Liver (tissue), 9 donors: ENCODE data around the gene PTH2. TPM values are rescaled to one million over a fixed set of nuclear protein-coding genes. Genes with fewer than 3 reads are reported as not detected.

Source experiments
- DNase-seq: peaks from one replicate; pipeline ENCODE4 v3.0.0-alpha.2; 2017; ENCODE audit warnings: low spot score
- H3K27ac ChIP-seq, 2 donors: one replicate each; pipeline ENCODE4 v1.7.0; 2013; ENCODE audit warnings: inconsistent platforms in 2 of 2, low read length in 2 of 2, control low read depth in 1 of 2, low read depth in 1 of 2, mild to moderate bottlenecking in 1 of 2
- H3K27me3 ChIP-seq, 4 donors: one replicate each; pipeline versions ENCODE4 v1.6.1 to v1.7.0; 2013; ENCODE audit warnings: low read length in 3 of 4, inconsistent platforms in 1 of 4, mild to moderate bottlenecking in 1 of 4, moderate library complexity in 1 of 4; ENCODE audit not compliant: control insufficient read depth in 4 of 4, insufficient read depth in 4 of 4
- H3K36me3 ChIP-seq, 4 donors: one replicate each; pipeline versions ENCODE4 v1.6.1 to v1.7.0; 2013; ENCODE audit warnings: low read length in 3 of 4, mild to moderate bottlenecking in 3 of 4, low read depth in 1 of 4, moderate library complexity in 1 of 4; ENCODE audit not compliant: control insufficient read depth in 4 of 4, insufficient read depth in 3 of 4
- H3K4me1 ChIP-seq, 4 donors: one replicate each; pipeline versions ENCODE4 v1.6.1 to v1.7.0; 2013; ENCODE audit warnings: low read length in 3 of 4, mild to moderate bottlenecking in 3 of 4, moderate library complexity in 1 of 4; ENCODE audit not compliant: control insufficient read depth in 4 of 4, insufficient read depth in 4 of 4
- H3K4me3 ChIP-seq, 3 donors: one replicate each; pipeline versions ENCODE4 v1.6.1 to v1.7.0; 2013; ENCODE audit warnings: low read length in 3 of 3, control low read depth in 1 of 3, low read depth in 1 of 3, mild to moderate bottlenecking in 1 of 3
- H3K9ac ChIP-seq, 2 donors: one replicate each; pipeline ENCODE4 v1.7.0; 2013; ENCODE audit warnings: low read length in 2 of 2, mild to moderate bottlenecking in 2 of 2, moderate library complexity in 2 of 2, control low read depth in 1 of 2, low read depth in 1 of 2
- H3K9me3 ChIP-seq, 4 donors: one replicate each; pipeline versions ENCODE4 v1.6.1 to v1.7.0; 2013; ENCODE audit warnings: low read length in 3 of 4; ENCODE audit not compliant: control insufficient read depth in 4 of 4
- CTCF ChIP-seq: fragments of 150-350 bp; IDR thresholded peaks from 2 replicates; pipeline ENCODE4 v1.5.1; 2017; ENCODE audit warnings: improper control_type of control experiment, low read depth, low read length; ENCODE audit not compliant: missing input control
- EGR1 ChIP-seq, 2 donors: IDR thresholded peaks; 2 replicates each; pipeline ENCODE4 v1.6.1; 2016 to 2018; ENCODE audit warnings: antibody characterized with exemption in 2 of 2, low read depth in 2 of 2
- FOXA1 ChIP-seq: IDR thresholded peaks from 2 replicates; pipeline ENCODE4 v1.6.1; 2016; ENCODE audit warnings: antibody characterized with exemption
- GABPA ChIP-seq, 2 donors: IDR thresholded peaks in 1 of 2; conservative IDR thresholded peaks in 1 of 2; 2 replicates each; pipeline ENCODE4 v1.6.1; 2016; ENCODE audit warnings: antibody characterized with exemption in 2 of 2, mild to moderate bottlenecking in 1 of 2, moderate library complexity in 1 of 2
- HNF4A ChIP-seq, 2 donors: conservative IDR thresholded peaks; 2 replicates each; pipeline ENCODE4 v1.6.1; 2016; ENCODE audit warnings: antibody characterized with exemption in 2 of 2, mild to moderate bottlenecking in 2 of 2
- HNF4G ChIP-seq: IDR thresholded peaks from 2 replicates; pipeline ENCODE4 v1.6.1; 2016; ENCODE audit warnings: antibody characterized with exemption
- JUND ChIP-seq, 2 donors: IDR thresholded peaks; 2 replicates each; pipeline ENCODE4 v1.6.1; 2016; ENCODE audit warnings: antibody characterized with exemption in 2 of 2
- MAX ChIP-seq: IDR thresholded peaks from 2 replicates; pipeline ENCODE4 v1.6.1; 2016; ENCODE audit warnings: antibody characterized with exemption
- NR2F2 ChIP-seq: IDR thresholded peaks from 2 replicates; pipeline ENCODE4 v1.6.1; 2016; ENCODE audit warnings: antibody characterized with exemption
- RAD21 ChIP-seq, 2 donors: IDR thresholded peaks; 2 replicates each; pipeline ENCODE4 v1.6.1; 2016; ENCODE audit warnings: antibody characterized with exemption in 2 of 2, mild to moderate bottlenecking in 2 of 2
- RXRA ChIP-seq, 2 donors: IDR thresholded peaks; 2 replicates each; pipeline ENCODE4 v1.6.1; 2017 to 2018; ENCODE audit warnings: antibody characterized with exemption in 2 of 2, mild to moderate bottlenecking in 1 of 2
- SP1 ChIP-seq: IDR thresholded peaks from 2 replicates; pipeline ENCODE4 v1.6.1; 2018; ENCODE audit warnings: antibody characterized with exemption, mild to moderate bottlenecking
- TAF1 ChIP-seq: conservative IDR thresholded peaks from 2 replicates; pipeline ENCODE4 v1.6.1; 2016; ENCODE audit warnings: antibody characterized with exemption, mild to moderate bottlenecking
- YY1 ChIP-seq: IDR thresholded peaks from 2 replicates; pipeline ENCODE4 v1.6.1; 2016; ENCODE audit warnings: antibody characterized with exemption, mild to moderate bottlenecking
- ZBTB33 ChIP-seq: IDR thresholded peaks from 2 replicates; pipeline ENCODE4 v1.6.1; 2016; ENCODE audit warnings: antibody characterized with exemption
- WGBS: extraction: QIAGEN DNeasy Blood & Tissue Kit; methylation state at CpG from one replicate; pipeline ENCODE4 v1.1.7; 2013; 5-methylcytosine and 5-hydroxymethylcytosine counted together
- polyA plus RNA-seq, 2 donors: library from polyadenylated mRNA; stranded (reverse) in 1 of 2; unstranded in 1 of 2; fragments of 200-250 nt in 1 of 2; fragments of >200 nt in 1 of 2; fragmentation: Nextera tagmentation in 1 of 2; extraction: Ambion mirVana in 1 of 2; gene quantifications; one replicate each; pipeline versions ENCODE4 v1.2.1 to v1.2.3, GENCODE V29; 2013 to 2015
- total RNA-seq, 2 donors: library from RNA; depleted of rRNA; stranded (reverse); fragments of >200 nt; gene quantifications; one replicate each; pipeline ENCODE4 v1.2.3, GENCODE V29; 2014
- TF ChIP-seq, protein P1 (sequence below): IDR thresholded peaks from 2 replicates; pipeline ENCODE4 v1.6.1; 2016; ENCODE audit warnings: antibody characterized with exemption, mild to moderate bottlenecking
- donor health status: healthy.
- donor health status: healthy.
- donor health status: healthy.
- donor health status: healthy.
- donor health status: healthy.

Gene PTH2
- total and polyA plus RNA-seq, 4 donors, result not detected

- no peaks in the 10 kb centered on the region for H3K9me3 ChIP-seq
- no peak overlapping the region for H3K27ac ChIP-seq
- DNase-seq, result no peak
- no peak overlapping the region for H3K4me3 ChIP-seq
- peaks cover 0 to 17% (median 3%) of the 10 kb centered on the region in 4 donors for H3K36me3 ChIP-seq
- H3K9ac ChIP-seq, result no peak overlapping the region
- no peaks in the 10 kb centered on the region for H3K4me1 ChIP-seq
- 98% methylated on average over 3 of the region's 3 CpGs for WGBS
- TF ChIP-seq RAD21 (IDR thresholded peaks at IDR 0.05), result no peak
- no peak for TF ChIP-seq CTCF
- no peak for TF ChIP-seq HNF4A (conservative IDR thresholded peaks at IDR 0.05)
- no peak for TF ChIP-seq RXRA (IDR thresholded peaks at IDR 0.05)
- no peak for TF ChIP-seq GABPA (IDR thresholded peaks at IDR 0.05 in 1 of 2, conservative IDR thresholded peaks at IDR 0.05 in 1 of 2)
- no peak for TF ChIP-seq JUND (IDR thresholded peaks at IDR 0.05)
- no peak for TF ChIP-seq FOXA1
- TF ChIP-seq EGR1 (IDR thresholded peaks at IDR 0.05; ENCODE audit: low read depth in 2 of 2), result no peak
- no peak for TF ChIP-seq MAX
- no peaks in the 10 kb centered on the region for H3K27me3 ChIP-seq
These were observed 42.1 kb upstream of the PTH2 start for GRCh38 chr19:49465371-49465770.

GRCh38 chr19:49463960-49464740, 40.9 kb upstream of the PTH2 start:
- H3K36me3 ChIP-seq, result peaks cover under 1 to 17% (median 4%) of the 10 kb centered on the region in 4 donors
- H3K27me3 ChIP-seq, result no peaks in the 10 kb centered on the region
- no peak for TF ChIP-seq MAX
- no peak for TF ChIP-seq FOXA1
- no peak for TF ChIP-seq RXRA (IDR thresholded peaks at IDR 0.05)
- TF ChIP-seq RAD21 (IDR thresholded peaks at IDR 0.05), result no peak
- TF ChIP-seq HNF4G, result no peak
- no peak for TF ChIP-seq GABPA (IDR thresholded peaks at IDR 0.05 in 1 of 2, conservative IDR thresholded peaks at IDR 0.05 in 1 of 2)
- no peak for TF ChIP-seq ZBTB33
- TF ChIP-seq SP1, result no peak
- no peak for TF ChIP-seq NR2F2
- TF ChIP-seq TAF1, result no peak
- TF ChIP-seq YY1, result no peak
- no peak for TF ChIP-seq CTCF
- TF ChIP-seq, protein P1, sequence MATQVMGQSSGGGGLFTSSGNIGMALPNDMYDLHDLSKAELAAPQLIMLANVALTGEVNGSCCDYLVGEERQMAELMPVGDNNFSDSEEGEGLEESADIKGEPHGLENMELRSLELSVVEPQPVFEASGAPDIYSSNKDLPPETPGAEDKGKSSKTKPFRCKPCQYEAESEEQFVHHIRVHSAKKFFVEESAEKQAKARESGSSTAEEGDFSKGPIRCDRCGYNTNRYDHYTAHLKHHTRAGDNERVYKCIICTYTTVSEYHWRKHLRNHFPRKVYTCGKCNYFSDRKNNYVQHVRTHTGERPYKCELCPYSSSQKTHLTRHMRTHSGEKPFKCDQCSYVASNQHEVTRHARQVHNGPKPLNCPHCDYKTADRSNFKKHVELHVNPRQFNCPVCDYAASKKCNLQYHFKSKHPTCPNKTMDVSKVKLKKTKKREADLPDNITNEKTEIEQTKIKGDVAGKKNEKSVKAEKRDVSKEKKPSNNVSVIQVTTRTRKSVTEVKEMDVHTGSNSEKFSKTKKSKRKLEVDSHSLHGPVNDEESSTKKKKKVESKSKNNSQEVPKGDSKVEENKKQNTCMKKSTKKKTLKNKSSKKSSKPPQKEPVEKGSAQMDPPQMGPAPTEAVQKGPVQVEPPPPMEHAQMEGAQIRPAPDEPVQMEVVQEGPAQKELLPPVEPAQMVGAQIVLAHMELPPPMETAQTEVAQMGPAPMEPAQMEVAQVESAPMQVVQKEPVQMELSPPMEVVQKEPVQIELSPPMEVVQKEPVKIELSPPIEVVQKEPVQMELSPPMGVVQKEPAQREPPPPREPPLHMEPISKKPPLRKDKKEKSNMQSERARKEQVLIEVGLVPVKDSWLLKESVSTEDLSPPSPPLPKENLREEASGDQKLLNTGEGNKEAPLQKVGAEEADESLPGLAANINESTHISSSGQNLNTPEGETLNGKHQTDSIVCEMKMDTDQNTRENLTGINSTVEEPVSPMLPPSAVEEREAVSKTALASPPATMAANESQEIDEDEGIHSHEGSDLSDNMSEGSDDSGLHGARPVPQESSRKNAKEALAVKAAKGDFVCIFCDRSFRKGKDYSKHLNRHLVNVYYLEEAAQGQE, result no peak
- no peak for TF ChIP-seq EGR1 (IDR thresholded peaks at IDR 0.05; ENCODE audit: low read depth in 2 of 2)
- H3K4me3 ChIP-seq, result no peak overlapping the region
- no peak for DNase-seq
- WGBS, result 96% methylated on average over 39 of the region's 39 CpGs
- H3K9me3 ChIP-seq, result no peaks in the 10 kb centered on the region
- H3K4me1 ChIP-seq, result no peaks in the 10 kb centered on the region
- H3K27ac ChIP-seq, result no peak overlapping the region
- no peak overlapping the region for H3K9ac ChIP-seq
